ENCODE measurements around the gene CAMK2N1.

The CAMK2N1 gene

GRCh38 chr1:20480951-20481617 lies 4.9 kb downstream of the CAMK2N1 start:
- DNase-seq = no peak
- TF ChIP-seq CTCF (IDR thresholded peaks at IDR 0.05; ENCODE audit: low read depth, low read length) = no peak
- Histone ChIP-seq H3K4me3 (ENCODE audit: low read depth, low read length) (no peak overlapping the region), H3K4me1 (peaks cover 10% of the 10 kb centered on the region), H3K9me3 (no peaks in the 10 kb centered on the region), H3K36me3 (no peaks in the 10 kb centered on the region), H3K27me3 (peaks cover 14% of the 10 kb centered on the region)

- Histone ChIP-seq H3K4me1 (peaks cover 10% of the 10 kb centered on the region), H3K36me3 (no peaks in the 10 kb centered on the region), H3K9me3 (no peaks in the 10 kb centered on the region), H3K4me3 (ENCODE audit: low read depth, low read length) (no peak overlapping the region), H3K27me3 (peaks cover 14% of the 10 kb centered on the region)
- no peak for DNase-seq
- TF ChIP-seq CTCF (IDR thresholded peaks at IDR 0.05; ENCODE audit: low read depth, low read length) = no peak
These were observed 5.6 kb downstream of the CAMK2N1 start for GRCh38 chr1:20480243-20480944.

GRCh38 chr1:20479840-20480239 lies 6.2 kb downstream of the CAMK2N1 start:
- H3K4me1 ChIP-seq = peaks cover 10% of the 10 kb centered on the region
- H3K4me3 ChIP-seq (ENCODE audit: low read depth, low read length) = no peak overlapping the region
- no peaks in the 10 kb centered on the region for H3K9me3 ChIP-seq
- TF ChIP-seq CTCF (IDR thresholded peaks at IDR 0.05; ENCODE audit: low read depth, low read length) = no peak
- H3K36me3 ChIP-seq = no peaks in the 10 kb centered on the region
- H3K27me3 ChIP-seq = peaks cover 9% of the 10 kb centered on the region
- DNase-seq = no peak

GRCh38 chr1:20478057-20478635 lies 7.9 kb downstream of the CAMK2N1 start:
- H3K4me1 ChIP-seq = peaks cover 10% of the 10 kb centered on the region
- no peak for TF ChIP-seq CTCF (IDR thresholded peaks at IDR 0.05; ENCODE audit: low read depth, low read length)
- H3K36me3 ChIP-seq = no peaks in the 10 kb centered on the region
- H3K27me3 ChIP-seq = no peaks in the 10 kb centered on the region
- no peak overlapping the region for H3K4me3 ChIP-seq (ENCODE audit: low read depth, low read length)
- DNase-seq = no peak
- H3K9me3 ChIP-seq = no peaks in the 10 kb centered on the region

GRCh38 chr1:20477348-20478056 lies 8.5 kb downstream of the CAMK2N1 start:
- no peak for DNase-seq
- TF ChIP-seq CTCF (IDR thresholded peaks at IDR 0.05; ENCODE audit: low read depth, low read length) = no peak
- Histone ChIP-seq H3K36me3 (no peaks in the 10 kb centered on the region), H3K27me3 (no peaks in the 10 kb centered on the region), H3K4me3 (ENCODE audit: low read depth, low read length) (no peak overlapping the region), H3K9me3 (no peaks in the 10 kb centered on the region), H3K4me1 (peaks cover 10% of the 10 kb centered on the region)

Data from BE2C (cell line).